Body of pancreas (tissue), 4 donors: ENCODE data around the gene VWA5B1.

Source experiments
- POLR2A ChIP-seq, 3 donors: fragments of 450-650 bp; IDR thresholded peaks; one replicate each; pipeline ENCODE4 v1.6.1; 2016; ENCODE audit warnings: antibody characterized with exemption in 3 of 3, mild to moderate bottlenecking in 2 of 3
- TF ChIP-seq, protein P1 (sequence below), 7 experiments: fragments of 450-650 bp in 4 of 7; fragments of 200-600 bp in 3 of 7; sonication (generic) in 3 of 7; IDR thresholded peaks; one replicate each; pipeline ENCODE4 v1.5.1; 2016 to 2019; ENCODE audit warnings: antibody characterized with exemption in 7 of 7

DNA sequence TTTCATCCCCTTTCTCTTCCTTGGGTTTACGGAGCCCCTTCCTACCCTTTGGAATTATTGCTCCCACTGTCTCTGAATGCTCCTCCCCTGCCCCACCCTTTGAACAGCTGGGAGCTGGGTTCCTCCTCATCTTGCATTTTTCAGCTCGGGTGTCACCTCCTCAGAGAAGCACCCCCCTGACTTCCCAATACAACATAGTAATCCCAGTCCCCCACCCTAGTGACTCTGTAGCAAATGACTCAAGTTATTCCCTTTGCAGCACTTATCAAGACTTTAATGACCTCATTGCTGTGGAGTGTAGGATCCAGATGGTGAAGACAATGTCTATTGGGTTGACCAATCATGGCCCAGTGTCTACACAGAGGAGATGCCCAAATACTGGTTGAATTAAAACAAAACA is 8.9 kb upstream of the VWA5B1 start:
- TF ChIP-seq, protein P1, sequence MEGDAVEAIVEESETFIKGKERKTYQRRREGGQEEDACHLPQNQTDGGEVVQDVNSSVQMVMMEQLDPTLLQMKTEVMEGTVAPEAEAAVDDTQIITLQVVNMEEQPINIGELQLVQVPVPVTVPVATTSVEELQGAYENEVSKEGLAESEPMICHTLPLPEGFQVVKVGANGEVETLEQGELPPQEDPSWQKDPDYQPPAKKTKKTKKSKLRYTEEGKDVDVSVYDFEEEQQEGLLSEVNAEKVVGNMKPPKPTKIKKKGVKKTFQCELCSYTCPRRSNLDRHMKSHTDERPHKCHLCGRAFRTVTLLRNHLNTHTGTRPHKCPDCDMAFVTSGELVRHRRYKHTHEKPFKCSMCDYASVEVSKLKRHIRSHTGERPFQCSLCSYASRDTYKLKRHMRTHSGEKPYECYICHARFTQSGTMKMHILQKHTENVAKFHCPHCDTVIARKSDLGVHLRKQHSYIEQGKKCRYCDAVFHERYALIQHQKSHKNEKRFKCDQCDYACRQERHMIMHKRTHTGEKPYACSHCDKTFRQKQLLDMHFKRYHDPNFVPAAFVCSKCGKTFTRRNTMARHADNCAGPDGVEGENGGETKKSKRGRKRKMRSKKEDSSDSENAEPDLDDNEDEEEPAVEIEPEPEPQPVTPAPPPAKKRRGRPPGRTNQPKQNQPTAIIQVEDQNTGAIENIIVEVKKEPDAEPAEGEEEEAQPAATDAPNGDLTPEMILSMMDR (IDR thresholded peaks at IDR 0.05): no peak
- TF ChIP-seq POLR2A (IDR thresholded peaks at IDR 0.05): no peak
